Heart left ventricle (tissue), 13 donors: ENCODE measurements around the gene TRIM17.

Experiments
- POLR2A ChIP-seq, 2 donors: fragments of 450-650 bp; IDR thresholded peaks; one replicate each; pipeline ENCODE4 v1.6.1; 2017; ENCODE audit warnings: antibody characterized with exemption in 2 of 2, mild to moderate bottlenecking in 2 of 2, moderate library complexity in 2 of 2
- TF ChIP-seq, protein P1 (sequence below), 12 donors: fragments of 200-600 bp; sonication (generic) in 4 of 12; IDR thresholded peaks; one replicate each; pipeline versions ENCODE4 v1.5.0 to v1.8.0; 2018 to 2022; ENCODE audit warnings: antibody characterized with exemption in 12 of 12, mild to moderate bottlenecking in 5 of 12
- donor health status: ischemic (EF 13 %, LVEDD 7.1; RV severe dilation, severe dysfunction).
- donor health status: DM: no; HTN: yes; CAD: no.
- donor health status: DM: no; HTN: no; CAD: no.
- donor health status: ischemic (EF 25% LVEDD 6.9; RV normal size, moderate dysfunction).
- donor health status: ischemic (EF 25% LVEDD 5.7; RV mildly dilated, moderate dysfunction).
- donor health status: ischemic (EF 35%, LVEDD 5.7; RV mildly dilated, moderate dysfunction).
- donor health status: nonischemic (EF 11% LVEDD 7.7; RV severe dilation, severe dysfunction).
- donor health status: DM: yes; HTN: yes; CAD: no.
- donor health status: PGD.
- donor health status: ischemic (EF 29% LVEDD 5.4; RV normal size, mild dysfunction).
- donor health status: nonischemic (EF 23%, LVEDD 6.1; RV moderate dilation, normal function).

DNA sequence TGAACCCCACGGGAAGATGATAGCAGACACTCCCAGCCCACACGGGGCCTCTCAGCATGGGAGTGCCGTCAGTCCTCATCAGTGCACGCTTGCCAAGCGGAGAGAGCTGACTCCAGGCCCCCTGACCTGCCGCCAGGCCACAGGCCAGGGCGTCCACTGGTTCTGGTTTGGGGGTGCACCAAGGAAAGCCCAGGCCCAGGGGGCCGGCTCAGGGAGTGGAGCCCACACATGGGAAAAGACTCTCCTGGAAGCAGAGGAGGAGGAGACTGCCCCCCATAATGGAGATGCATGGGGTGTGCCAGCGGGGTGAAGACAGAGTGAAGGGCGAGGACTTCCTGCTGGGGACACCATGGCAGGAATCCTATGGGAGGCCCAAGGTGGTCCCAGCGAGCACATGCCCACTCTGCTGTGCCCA is 16.4 kb downstream of the TRIM17 start:
- TF ChIP-seq, protein P1, sequence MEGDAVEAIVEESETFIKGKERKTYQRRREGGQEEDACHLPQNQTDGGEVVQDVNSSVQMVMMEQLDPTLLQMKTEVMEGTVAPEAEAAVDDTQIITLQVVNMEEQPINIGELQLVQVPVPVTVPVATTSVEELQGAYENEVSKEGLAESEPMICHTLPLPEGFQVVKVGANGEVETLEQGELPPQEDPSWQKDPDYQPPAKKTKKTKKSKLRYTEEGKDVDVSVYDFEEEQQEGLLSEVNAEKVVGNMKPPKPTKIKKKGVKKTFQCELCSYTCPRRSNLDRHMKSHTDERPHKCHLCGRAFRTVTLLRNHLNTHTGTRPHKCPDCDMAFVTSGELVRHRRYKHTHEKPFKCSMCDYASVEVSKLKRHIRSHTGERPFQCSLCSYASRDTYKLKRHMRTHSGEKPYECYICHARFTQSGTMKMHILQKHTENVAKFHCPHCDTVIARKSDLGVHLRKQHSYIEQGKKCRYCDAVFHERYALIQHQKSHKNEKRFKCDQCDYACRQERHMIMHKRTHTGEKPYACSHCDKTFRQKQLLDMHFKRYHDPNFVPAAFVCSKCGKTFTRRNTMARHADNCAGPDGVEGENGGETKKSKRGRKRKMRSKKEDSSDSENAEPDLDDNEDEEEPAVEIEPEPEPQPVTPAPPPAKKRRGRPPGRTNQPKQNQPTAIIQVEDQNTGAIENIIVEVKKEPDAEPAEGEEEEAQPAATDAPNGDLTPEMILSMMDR (IDR thresholded peaks at IDR 0.05): no peak
- no peak for TF ChIP-seq POLR2A (IDR thresholded peaks at IDR 0.05)
